ENCODE results near the gene SH3D19. TPM values are rescaled to one million over a fixed set of nuclear protein-coding genes. Genes with fewer than 3 reads are reported as not detected.
"Not testable (repeated sequence)": the region's sequence is repeated elsewhere in the genome, so short reads cannot be mapped to it uniquely, and the experiment has no call there.

Gene SH3D19
- total RNA-seq, 1 experiment from 2014 or later: 29.7 TPM

- H2BK12ac ChIP-seq (ENCODE audit: insufficient read length, low read depth, low read length): no peak overlapping the region
- H4K20me1 ChIP-seq (ENCODE audit: control insufficient read depth, insufficient read depth, insufficient read length): no peaks in the 10 kb centered on the region
- no peak overlapping the region for H2BK5ac ChIP-seq (ENCODE audit: insufficient read length, low read length)
- no peaks in the 10 kb centered on the region; the same call in 1 of the 2 replicates for H3K79me2 ChIP-seq (ENCODE audit: insufficient read depth, low read length)
- no peaks in the 10 kb centered on the region for H3K27me3 ChIP-seq (ENCODE audit: insufficient read depth, low read length)
- no peaks in the 10 kb centered on the region for H3K4me1 Mint-ChIP-seq
- H2BK20ac ChIP-seq (ENCODE audit: low read depth, low read length, poor library complexity, severe bottlenecking): no peak overlapping the region
- no peaks in the 10 kb centered on the region for H3K9me3 Mint-ChIP-seq
- H3K9me3 ChIP-seq (ENCODE audit: control insufficient read depth, low read depth, low read length): no peaks in the 10 kb centered on the region
- no peak for TF ChIP-seq CTCF (conservative IDR thresholded peaks at IDR 0.05)
- no peak overlapping the region for H3K9ac ChIP-seq (ENCODE audit: extremely low read depth, insufficient read length, low read length)
- H3K23ac ChIP-seq (ENCODE audit: insufficient read length, low read depth, low read length): no peak overlapping the region
- no peaks in the 10 kb centered on the region for H3K23me2 ChIP-seq (ENCODE audit: insufficient read length, low read depth, low read length, poor library complexity, severe bottlenecking)
- peaks cover 3% of the 10 kb centered on the region for H3K79me1 ChIP-seq (ENCODE audit: insufficient read depth, low read depth, low read length, poor library complexity, severe bottlenecking)
- no peak overlapping the region for H2AFZ ChIP-seq (ENCODE audit: low read length)
- no peak overlapping the region for H3K56ac ChIP-seq (ENCODE audit: insufficient read length, low read depth, low read length)
- no peak overlapping the region for H4K5ac ChIP-seq (ENCODE audit: insufficient read length, low read depth, low read length)
- H2BK15ac ChIP-seq (ENCODE audit: low read depth, low read length): no peak overlapping the region
- DNase-seq: no peak
- H2BK120ac ChIP-seq (ENCODE audit: low read depth, low read length, poor library complexity, severe bottlenecking): no peak overlapping the region
- H3K14ac ChIP-seq (ENCODE audit: insufficient read depth, low read length): no peak overlapping the region
- H3K4ac ChIP-seq (ENCODE audit: low read depth, low read length): no peak overlapping the region
- WGBS (ENCODE audit: extremely low coverage, insufficient read length, low lambda C conversion rate): no CpG with 5 or more reads among the region's 27 CpGs
- no peak overlapping the region for H3T11ph ChIP-seq (ENCODE audit: low read length)
- H3K27ac Mint-ChIP-seq: no peak overlapping the region
- no peak overlapping the region for H4K91ac ChIP-seq (ENCODE audit: insufficient read length, low read depth, low read length)
- H3K4me1 ChIP-seq (ENCODE audit: insufficient read depth, low read length): no peaks in the 10 kb centered on the region
- peaks cover 10% of the 10 kb centered on the region in 3 experiments; a peak in 5 of 7 replicates for H3K36me3 Mint-ChIP-seq (ENCODE audit: insufficient read depth in 1 of 3, low read depth in 3 of 3)
- no peaks in the 10 kb centered on the region for H3K27me3 Mint-ChIP-seq (ENCODE audit: low read depth)
- H3K27ac ChIP-seq (ENCODE audit: insufficient read length, low read depth, low read length): no peak overlapping the region
- no peak overlapping the region for H3K4me2 ChIP-seq (ENCODE audit: insufficient read depth, insufficient read length, low read length)
- no peak overlapping the region for H3K18ac ChIP-seq (ENCODE audit: insufficient read length, low read depth, low read length)
- no peak overlapping the region for H2AK5ac ChIP-seq (ENCODE audit: insufficient read length, low read length)
- H3K4me3 Mint-ChIP-seq: no peak overlapping the region
- no peak overlapping the region for H4K8ac ChIP-seq (replicated peaks; ENCODE audit: insufficient read length, low read depth, low read length)
Observed at GRCh38 chr4:151236036-151236435, 89.4 kb downstream of the SH3D19 start.

- not testable (repeated sequence) for H4K5ac ChIP-seq (ENCODE audit: insufficient read length, low read depth, low read length); H3K4me1 ChIP-seq (ENCODE audit: insufficient read depth, low read length); H2BK12ac ChIP-seq (ENCODE audit: insufficient read length, low read depth, low read length); H2BK5ac ChIP-seq (ENCODE audit: insufficient read length, low read length); H3K9me3 ChIP-seq (ENCODE audit: control insufficient read depth, low read depth, low read length); H3K4me1 Mint-ChIP-seq; H3K18ac ChIP-seq (ENCODE audit: insufficient read length, low read depth, low read length); H3K4me3 Mint-ChIP-seq; DNase-seq; H3K9ac ChIP-seq (ENCODE audit: extremely low read depth, insufficient read length, low read length); H2AFZ ChIP-seq (ENCODE audit: low read length); H3K79me1 ChIP-seq (ENCODE audit: insufficient read depth, low read depth, low read length, poor library complexity, severe bottlenecking); H3K9me3 Mint-ChIP-seq; H3K27ac ChIP-seq (ENCODE audit: insufficient read length, low read depth, low read length); H3T11ph ChIP-seq (ENCODE audit: low read length); H3K27me3 ChIP-seq (ENCODE audit: insufficient read depth, low read length); H3K4me2 ChIP-seq (ENCODE audit: insufficient read depth, insufficient read length, low read length); H2BK120ac ChIP-seq (ENCODE audit: low read depth, low read length, poor library complexity, severe bottlenecking); H3K27ac Mint-ChIP-seq; H3K4ac ChIP-seq (ENCODE audit: low read depth, low read length); H2AK5ac ChIP-seq (ENCODE audit: insufficient read length, low read length); H4K20me1 ChIP-seq (ENCODE audit: control insufficient read depth, insufficient read depth, insufficient read length); H3K56ac ChIP-seq (ENCODE audit: insufficient read length, low read depth, low read length); H4K8ac ChIP-seq (replicated peaks; ENCODE audit: insufficient read length, low read depth, low read length); H3K14ac ChIP-seq (ENCODE audit: insufficient read depth, low read length); H4K91ac ChIP-seq (ENCODE audit: insufficient read length, low read depth, low read length); H3K79me2 ChIP-seq (ENCODE audit: insufficient read depth, low read length); H2BK15ac ChIP-seq (ENCODE audit: low read depth, low read length); H3K23ac ChIP-seq (ENCODE audit: insufficient read length, low read depth, low read length); H2BK20ac ChIP-seq (ENCODE audit: low read depth, low read length, poor library complexity, severe bottlenecking); H3K23me2 ChIP-seq (ENCODE audit: insufficient read length, low read depth, low read length, poor library complexity, severe bottlenecking); H3K27me3 Mint-ChIP-seq (ENCODE audit: low read depth)
- H3K36me3 Mint-ChIP-seq (ENCODE audit: insufficient read depth in 1 of 3, low read depth in 3 of 3): peaks cover 10% of the 10 kb centered on the region in 3 experiments; a peak in 5 of 7 replicates
- WGBS (ENCODE audit: extremely low coverage, insufficient read length, low lambda C conversion rate): no CpG with 5 or more reads among the region's 1 CpG
Observed at GRCh38 chr4:151235373-151235772, 90.0 kb downstream of the SH3D19 start.

Data from H9 (cell line).